CD4-positive, alpha-beta T cell treated with Interferon alpha-2 for 1 hour (primary cell): ENCODE data around the gene ADGRL1.
A peak's percentile ranks its signal among the peaks of the same experiment; 100 is the strongest.
"Not testable (repeated sequence)": the region's sequence is repeated elsewhere in the genome, so short reads cannot be mapped to it uniquely, and the experiment has no call there.

Experiments
- DNase-seq, 2 donors: peaks; one replicate each; pipeline ENCODE4 v3.0.0-alpha.2; 2020 to 2022

ADGRL1 gene

DNA sequence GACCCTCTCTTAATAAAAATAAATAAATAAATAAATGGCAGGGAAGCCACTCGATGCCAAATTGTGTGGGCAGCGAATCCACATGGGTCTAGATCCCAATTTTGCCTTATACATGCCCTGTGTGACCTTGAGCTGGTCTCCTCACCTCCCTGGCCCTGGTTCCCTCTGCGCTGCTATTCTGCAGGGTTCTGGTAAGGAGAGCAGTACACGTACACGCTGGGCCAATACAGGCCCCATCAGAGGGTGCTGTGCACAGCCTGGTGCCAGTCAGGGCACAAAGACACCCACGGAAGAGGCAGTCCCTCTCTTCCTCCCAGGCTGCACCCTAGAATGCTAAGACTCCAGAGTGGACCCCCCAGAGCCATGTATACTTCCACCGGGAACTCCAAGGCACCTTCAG lies 17.9 kb downstream of the ADGRL1 start:
- DNase-seq = not testable (repeated sequence)

- DNase-seq = no peak
These were observed 18.4 kb downstream of the ADGRL1 start for GRCh38 chr19:14187561-14187960.

- DNase-seq = not testable (repeated sequence)
These were observed 19.3 kb downstream of the ADGRL1 start for GRCh38 chr19:14186684-14187083.

DNA sequence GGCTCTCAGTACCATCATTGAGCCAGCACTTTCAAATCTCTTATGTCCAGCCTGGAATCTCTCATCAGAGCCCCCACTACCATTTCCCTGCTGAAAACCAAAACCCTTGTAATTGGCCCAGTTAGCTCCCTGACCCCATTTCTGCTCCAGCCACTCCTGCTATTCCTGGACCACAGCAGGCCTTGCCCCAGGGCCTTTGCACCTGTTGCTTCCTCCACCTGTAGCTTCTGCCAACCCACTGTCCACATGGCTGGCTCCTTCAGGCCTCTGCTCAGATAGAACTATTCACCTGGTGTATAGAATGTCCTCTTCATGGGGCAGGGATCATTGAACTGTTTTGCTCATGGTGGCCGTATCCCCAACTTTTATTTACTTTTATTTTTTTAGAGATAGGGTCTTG lies 20.3 kb downstream of the ADGRL1 start:
- DNase-seq = not testable (repeated sequence)

GRCh38 chr19:14185158-14185557 lies 20.8 kb downstream of the ADGRL1 start:
- no peak for DNase-seq

DNA sequence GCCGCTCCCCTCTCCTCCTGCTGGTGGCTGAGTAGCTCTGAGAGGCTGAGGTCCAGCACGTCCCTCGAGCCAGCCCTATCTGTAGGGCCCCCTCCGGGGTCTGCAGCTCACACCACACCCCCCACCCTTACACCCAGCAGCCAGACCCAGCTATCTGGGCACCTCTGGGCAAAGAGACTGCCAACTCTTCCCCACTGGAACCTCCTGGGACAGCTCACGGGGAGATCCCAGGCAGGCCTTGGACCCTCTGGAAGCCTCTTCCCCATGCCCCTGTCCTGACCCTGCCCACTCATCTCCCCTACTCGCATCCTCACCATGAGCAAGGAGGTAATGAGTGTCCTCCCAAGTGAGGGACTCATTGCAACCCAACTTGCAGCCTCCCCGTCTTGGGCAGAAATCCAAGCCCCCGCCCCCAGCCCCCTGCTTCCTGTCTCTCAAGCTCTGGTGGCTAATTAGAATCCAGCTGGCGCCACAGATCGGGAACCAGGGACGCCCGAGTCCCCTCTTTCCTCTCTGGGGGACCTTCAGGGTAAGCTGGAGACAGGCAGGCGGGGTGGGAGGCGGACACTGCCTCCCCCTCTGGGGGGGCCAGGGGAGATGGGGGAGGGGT lies 22.1 kb downstream of the ADGRL1 start:
- DNase-seq = no peak

- no peak for DNase-seq
These were observed 23.5 kb downstream of the ADGRL1 start for GRCh38 chr19:14182476-14182875.

- no peak for DNase-seq
These were observed 24.1 kb downstream of the ADGRL1 start for GRCh38 chr19:14181906-14182305.

- not testable (repeated sequence) for DNase-seq
These were observed 24.8 kb downstream of the ADGRL1 start for GRCh38 chr19:14181199-14181598.

DNA sequence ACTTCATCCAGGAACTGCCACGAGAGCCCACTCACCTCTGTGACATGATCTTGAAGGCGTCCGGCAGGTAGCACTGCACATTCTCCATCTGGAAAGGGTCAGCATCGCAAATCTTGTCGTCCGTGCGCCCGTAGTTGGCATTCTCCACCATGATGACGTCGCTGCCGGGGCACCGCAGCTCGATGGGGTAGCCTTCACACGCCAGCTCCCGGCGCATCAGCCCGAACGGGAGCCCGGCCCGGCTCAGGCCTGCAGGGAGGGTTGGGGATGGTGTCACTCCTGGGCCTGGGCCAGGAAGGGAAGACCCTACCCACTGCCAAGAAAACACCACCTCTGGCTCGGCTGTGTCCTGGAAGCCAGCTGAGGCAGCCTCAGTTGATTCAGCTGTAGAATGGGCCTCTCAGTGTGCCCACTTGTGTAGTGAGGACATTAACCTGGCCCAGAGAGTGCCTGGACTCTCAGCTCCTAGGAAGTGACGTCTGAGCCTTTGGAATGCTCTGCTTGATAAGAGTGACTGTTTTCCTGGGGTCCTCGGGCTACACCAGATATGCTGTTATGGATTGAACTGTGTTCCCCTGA lies 28.4 kb downstream of the ADGRL1 start:
- no peak for DNase-seq

DNA sequence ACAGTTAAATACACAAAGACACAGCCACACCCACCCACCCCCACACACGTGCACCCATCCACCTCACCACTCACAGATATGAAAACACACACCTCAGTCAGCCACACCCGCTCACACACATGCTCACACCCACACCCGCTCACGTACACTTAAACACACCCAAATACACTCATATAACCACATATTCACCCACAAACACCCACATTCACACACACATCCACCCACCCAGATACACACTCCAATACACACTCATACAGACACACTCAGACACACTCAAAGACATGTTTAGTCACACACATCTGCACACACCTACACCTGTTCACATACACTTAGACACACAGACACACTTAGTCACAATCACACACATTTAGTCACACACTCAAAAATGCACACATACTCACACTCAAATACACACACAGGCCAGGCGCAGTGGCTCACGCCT lies 30.6 kb downstream of the ADGRL1 start:
- DNase-seq = no peak

DNA sequence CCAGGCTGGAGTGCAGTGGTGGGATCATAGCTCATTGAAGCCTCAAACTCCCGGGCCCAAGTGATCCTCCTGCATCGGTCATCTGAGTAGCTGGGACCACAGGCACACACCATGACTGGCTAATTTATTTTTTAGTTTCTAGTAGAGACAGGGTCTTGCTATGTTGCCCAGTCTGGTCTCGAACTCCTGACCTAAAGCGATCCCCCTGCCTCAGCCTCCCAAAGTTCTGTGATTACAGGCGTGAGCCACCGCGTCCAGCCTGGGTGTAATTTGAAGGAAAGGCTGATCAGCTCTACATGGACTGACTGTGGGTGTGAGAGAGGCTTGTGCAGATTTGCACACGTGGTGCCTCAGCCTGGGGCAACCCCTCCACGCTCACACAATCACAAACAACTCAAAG lies 31.1 kb downstream of the ADGRL1 start:
- DNase-seq = no peak

DNA sequence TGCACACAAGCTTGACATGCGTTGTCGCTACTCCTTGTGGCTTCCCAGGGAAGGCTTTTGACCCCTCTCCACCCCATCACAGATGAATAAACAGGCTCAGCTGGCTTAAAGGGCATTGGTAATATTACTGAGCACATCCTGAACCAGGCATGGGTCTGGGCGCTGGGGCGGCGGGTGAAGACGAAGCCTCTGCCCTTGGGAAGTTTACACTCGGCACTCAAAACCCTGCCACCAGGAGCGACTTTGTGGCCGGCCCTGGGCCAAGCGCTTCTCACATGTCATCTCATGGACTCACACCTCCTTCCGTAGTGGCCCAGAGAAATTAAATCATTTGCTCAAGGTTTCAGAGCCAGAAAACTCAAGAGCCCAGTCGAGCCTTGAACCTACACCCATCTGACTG lies 37.0 kb downstream of the ADGRL1 start:
- no peak for DNase-seq

DNA sequence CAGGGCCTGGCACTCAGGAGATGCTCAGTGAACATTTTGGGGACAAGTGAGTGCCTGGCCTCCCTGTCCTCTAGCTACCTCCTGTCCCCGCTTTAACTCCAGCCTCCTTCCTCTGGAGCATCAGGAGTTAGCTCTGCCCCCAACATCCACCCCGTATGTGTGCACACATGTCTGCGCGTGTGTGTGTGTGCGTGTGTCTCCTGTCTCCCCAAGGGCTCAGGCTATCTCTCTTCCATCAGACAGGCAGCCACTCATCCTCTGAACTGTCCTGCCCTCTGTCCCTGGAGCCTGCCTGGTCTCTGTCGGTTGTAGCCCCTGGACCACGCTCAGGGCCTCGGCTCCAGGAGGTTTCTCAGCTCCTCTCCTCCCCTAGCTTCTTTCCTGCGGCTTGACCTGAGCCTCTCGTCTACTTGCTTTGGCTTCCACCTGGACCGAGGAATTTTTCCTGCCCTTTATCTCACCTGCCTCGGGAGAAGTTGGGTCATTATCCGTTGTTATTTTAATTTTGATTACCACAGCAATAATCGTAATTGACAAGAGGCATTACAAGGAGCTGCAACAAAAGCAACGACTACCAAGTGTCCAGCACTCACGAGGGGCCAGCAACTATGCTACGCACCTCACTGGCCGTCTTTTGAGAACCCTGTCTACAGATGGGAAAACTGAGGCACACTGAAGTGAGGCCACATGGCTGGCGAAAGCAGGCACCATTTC lies 37.6 kb downstream of the ADGRL1 start:
- DNase-seq = no peak

DNA sequence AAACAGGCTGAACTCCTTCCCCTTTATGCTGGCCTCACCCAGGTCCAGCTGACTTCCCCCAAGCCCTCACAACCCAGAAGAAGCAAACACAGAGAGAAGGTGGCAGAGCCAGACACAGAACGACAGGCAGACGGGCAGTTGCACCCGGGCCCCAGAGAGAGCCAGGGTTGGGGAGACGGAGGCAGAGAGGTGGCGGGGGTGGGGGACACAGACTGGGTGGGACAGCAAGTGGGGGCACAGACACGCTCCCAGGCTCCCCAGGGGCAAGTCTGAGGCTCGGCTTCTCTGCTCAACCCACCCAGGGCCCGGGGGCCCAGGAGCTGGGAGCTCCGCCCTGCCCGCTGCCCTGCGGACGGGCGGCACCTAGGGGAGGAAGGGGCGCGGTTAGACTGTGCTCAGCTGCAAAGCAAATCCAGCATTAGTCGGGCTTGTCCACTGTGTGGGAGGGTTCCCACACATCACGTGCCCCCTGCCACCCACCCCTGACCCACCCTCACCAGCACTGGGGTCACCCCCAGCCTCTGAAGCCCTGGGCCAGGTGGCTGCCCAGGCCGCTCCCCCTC lies 38.3 kb downstream of the ADGRL1 start:
- DNase-seq = peak; percentile 37 to 55

GRCh38 chr19:14166999-14167575 lies 38.9 kb downstream of the ADGRL1 start:
- peak; percentile 15 to 56 for DNase-seq

GRCh38 chr19:14165990-14166830 lies 39.8 kb downstream of the ADGRL1 start:
- DNase-seq = peak; percentile 36 to 50

- no peak for DNase-seq
These were observed 41.1 kb downstream of the ADGRL1 start for GRCh38 chr19:14164724-14165493.

GRCh38 chr19:14164082-14164481 lies 41.9 kb downstream of the ADGRL1 start:
- no peak for DNase-seq

- DNase-seq = no peak
These were observed 43.1 kb downstream of the ADGRL1 start for GRCh38 chr19:14162871-14163297.

DNA sequence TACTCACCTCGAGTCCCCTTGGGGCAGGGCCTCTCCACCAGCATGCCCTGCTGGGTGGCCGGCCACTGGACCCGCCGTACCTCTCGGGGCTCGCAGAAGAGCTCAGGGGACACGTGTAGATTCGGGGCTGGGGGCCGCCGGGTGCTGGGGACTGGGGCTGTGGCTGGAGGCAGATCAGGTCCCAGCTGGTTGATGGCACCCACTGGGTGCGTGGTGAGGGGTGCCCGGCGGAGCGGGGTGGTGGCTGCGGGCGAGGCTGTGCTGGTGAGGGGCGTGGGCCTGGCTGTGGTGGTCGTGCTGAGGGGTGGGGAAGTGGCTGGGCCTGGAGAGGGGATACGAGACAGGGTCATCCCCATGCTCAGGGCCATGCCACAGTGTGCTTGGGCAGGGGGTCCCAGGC lies 44.7 kb downstream of the ADGRL1 start:
- DNase-seq = no peak
